Stimulated activated CD4-positive, alpha-beta T cell treated with anti-CD3 and anti-CD28 coated beads, Interleukin-2, amount 100 ng/mL, for 24 hours (primary cell): Measurements from ENCODE around the gene CASK.
A peak's percentile ranks its signal among the peaks of the same experiment; 100 is the strongest.
"Not testable (repeated sequence)": the region's sequence is repeated elsewhere in the genome, so short reads cannot be mapped to it uniquely, and the experiment has no call there.

Source experiments
- DNase-seq, 2 donors: peaks; one replicate each; pipeline ENCODE4 v3.0.0-alpha.2; 2020

Gene CASK

GRCh38 chrX:41543668-41544067 lies 379.7 kb downstream of the CASK start:
- DNase-seq = no peak

- DNase-seq = no peak
These were observed 380.3 kb downstream of the CASK start for GRCh38 chrX:41543025-41543424.

GRCh38 chrX:41542536-41542935 lies 380.8 kb downstream of the CASK start:
- no peak for DNase-seq

- DNase-seq = no peak
These were observed 381.2 kb downstream of the CASK start for GRCh38 chrX:41542135-41542534.

GRCh38 chrX:41541386-41541785 lies 382.0 kb downstream of the CASK start:
- no peak for DNase-seq

GRCh38 chrX:41538707-41539106 lies 384.6 kb downstream of the CASK start:
- DNase-seq = no peak

- DNase-seq = no peak
These were observed 393.3 kb downstream of the CASK start for GRCh38 chrX:41530085-41530484.

- DNase-seq = no peak
These were observed 394.1 kb downstream of the CASK start for GRCh38 chrX:41529221-41529620.

- no peak for DNase-seq
These were observed 394.6 kb downstream of the CASK start for GRCh38 chrX:41528784-41529183.

GRCh38 chrX:41526925-41527324 lies 396.4 kb downstream of the CASK start:
- DNase-seq = no peak

GRCh38 chrX:41526271-41526670 lies 397.1 kb downstream of the CASK start:
- DNase-seq = no peak

- DNase-seq = no peak
These were observed 400.7 kb downstream of the CASK start for GRCh38 chrX:41522671-41523070.

GRCh38 chrX:41522081-41522480 lies 401.3 kb downstream of the CASK start:
- DNase-seq = no peak

GRCh38 chrX:41519468-41519867 lies 403.9 kb downstream of the CASK start:
- DNase-seq = no peak

GRCh38 chrX:41518841-41519220 lies 404.5 kb downstream of the CASK start:
- no peak for DNase-seq

GRCh38 chrX:41518127-41518840 lies 405.1 kb downstream of the CASK start:
- DNase-seq = peak; percentile 17 to 45

- DNase-seq = no peak
These were observed 406.2 kb downstream of the CASK start for GRCh38 chrX:41516999-41517765.

- DNase-seq = no peak
These were observed 406.9 kb downstream of the CASK start for GRCh38 chrX:41516456-41516855.

- DNase-seq = no peak
These were observed 408.0 kb downstream of the CASK start for GRCh38 chrX:41515376-41515775.

GRCh38 chrX:41514179-41514578 lies 409.2 kb downstream of the CASK start:
- DNase-seq = no peak

GRCh38 chrX:41512853-41513252 lies 410.5 kb downstream of the CASK start:
- not testable (repeated sequence) for DNase-seq

- no peak for DNase-seq
These were observed 411.0 kb downstream of the CASK start for GRCh38 chrX:41512394-41512793.

GRCh38 chrX:41507919-41508318 lies 415.4 kb downstream of the CASK start:
- no peak for DNase-seq

- no peak for DNase-seq
These were observed 421.4 kb downstream of the CASK start for GRCh38 chrX:41502004-41502403.

- DNase-seq = no peak
These were observed 423.4 kb downstream of the CASK start for GRCh38 chrX:41499984-41500383.
